ENCODE results near the gene CORO2B.

Gene CORO2B

GRCh38 chr15:68774521-68775235 is 195.9 kb downstream of the CORO2B start:
- no peak for DNase-seq

GRCh38 chr15:68775236-68775577 is 196.4 kb downstream of the CORO2B start:
- no peak for DNase-seq

- DNase-seq: no peak
Measured at GRCh38 chr15:68775671-68776476, 197.1 kb downstream of the CORO2B start.

- no peak for DNase-seq
Measured at GRCh38 chr15:68776477-68777270, 197.9 kb downstream of the CORO2B start.
